CD14-positive monocyte (primary cell): Measurements from ENCODE around the gene PSMB5. TPM values are rescaled to one million over a fixed set of nuclear protein-coding genes. Genes with fewer than 3 reads are reported as not detected.

Experiments used
- DNase-seq, 3 donors: peaks; one replicate each; pipeline ENCODE4 v3.0.0-alpha.2; 2011 to 2022
- H2AFZ ChIP-seq: 2 replicates; pipeline ENCODE4 v1.6.0; 2012; ENCODE audit warnings: mild to moderate bottlenecking, low read depth, low read length, inconsistent platforms; ENCODE audit not compliant: insufficient read depth, poor library complexity, severe bottlenecking
- H3K27ac ChIP-seq, 2 donors: 1 replicate in 1 of 2; 2 replicates in 1 of 2; pipeline ENCODE4 v1.5.1; 2012 to 2013; ENCODE audit warnings: low read length in 2 of 2, control low read depth in 1 of 2, inconsistent platforms in 1 of 2, low read depth in 1 of 2, mild to moderate bottlenecking in 1 of 2
- H3K27me3 ChIP-seq, 2 donors: one replicate each; pipeline versions ENCODE4 v1.6.0 to v1.6.1; 2011 to 2013; ENCODE audit warnings: low read length in 2 of 2; ENCODE audit not compliant: control insufficient read depth in 2 of 2, insufficient read depth in 2 of 2
- H3K36me3 ChIP-seq, 2 donors: replicated peaks in 1 of 2; 1 replicate in 1 of 2; 2 replicates in 1 of 2; pipeline versions ENCODE4 v1.5.1 to v1.6.1; 2012 to 2013; ENCODE audit warnings: low read length in 2 of 2, control low read depth in 1 of 2, inconsistent platforms in 1 of 2, mild to moderate bottlenecking in 1 of 2; ENCODE audit not compliant: insufficient read depth in 2 of 2, control insufficient read depth in 1 of 2
- H3K4me1 ChIP-seq, 2 donors: 1 replicate in 1 of 2; 2 replicates in 1 of 2; pipeline versions ENCODE4 v1.5.1 to v1.6.1; 2012 to 2013; ENCODE audit warnings: low read length in 2 of 2, control low read depth in 1 of 2, inconsistent platforms in 1 of 2, mild to moderate bottlenecking in 1 of 2, moderate library complexity in 1 of 2; ENCODE audit not compliant: insufficient read depth in 2 of 2, control insufficient read depth in 1 of 2
- H3K4me2 ChIP-seq: replicated peaks from 2 replicates; pipeline ENCODE3; 2012; ENCODE audit warnings: low read length, moderate library complexity, mild to moderate bottlenecking; ENCODE audit not compliant: poor library complexity, severe bottlenecking; ENCODE audit errors: extremely low read depth
- H3K4me3 ChIP-seq, 3 experiments: fragments of 200-600 bp in 1 of 3; sonication (generic) in 1 of 3; replicated peaks in 1 of 3; 1 replicate in 2 of 3; 2 replicates in 1 of 3; pipeline ENCODE4 v1.5.1; 2011 to 2013; ENCODE audit warnings: low read length in 3 of 3, mild to moderate bottlenecking in 3 of 3, control low read depth in 2 of 3, low read depth in 2 of 3, inconsistent platforms in 1 of 3, moderate library complexity in 1 of 3
- H3K79me2 ChIP-seq: 2 replicates; pipeline ENCODE4 v1.6.0; 2012; ENCODE audit warnings: mild to moderate bottlenecking, control low read depth, inconsistent platforms, low read length, moderate library complexity; ENCODE audit not compliant: insufficient read depth
- H3K9ac ChIP-seq: 2 replicates; pipeline ENCODE4 v1.6.0; 2017; ENCODE audit warnings: low read length, mild to moderate bottlenecking; ENCODE audit not compliant: insufficient read depth, poor library complexity, severe bottlenecking
- H3K9me3 ChIP-seq, 2 donors: replicated peaks in 1 of 2; 1 replicate in 1 of 2; 2 replicates in 1 of 2; pipeline versions ENCODE4 v1.5.1 to v1.6.1; 2012 to 2013; ENCODE audit warnings: low read length in 2 of 2, control low read depth in 1 of 2; ENCODE audit not compliant: control insufficient read depth in 1 of 2, insufficient read depth in 1 of 2
- H4K20me1 ChIP-seq: 2 replicates; pipeline ENCODE4 v1.6.0; 2012; ENCODE audit warnings: mild to moderate bottlenecking, low read length, control low read depth, moderate library complexity; ENCODE audit not compliant: insufficient read depth
- H3K27ac Mint-ChIP-seq, 7 donors: one replicate each; pipeline ENCODE4 v1.8.0; 2020; ENCODE audit warnings: mild to moderate bottlenecking in 7 of 7, mixed read lengths in 7 of 7, moderate library complexity in 6 of 7, inconsistent platforms in 2 of 7
- H3K27me3 Mint-ChIP-seq, 3 donors: one replicate each; pipeline ENCODE4 v1.8.0; 2021 to 2022; ENCODE audit warnings: low read depth in 3 of 3, mild to moderate bottlenecking in 3 of 3, mixed read lengths in 3 of 3, moderate library complexity in 3 of 3, inconsistent platforms in 1 of 3
- H3K36me3 Mint-ChIP-seq, 2 donors: one replicate each; pipeline ENCODE4 v1.8.0; 2020; ENCODE audit warnings: mixed read lengths in 2 of 2, inconsistent platforms in 1 of 2, mild to moderate bottlenecking in 1 of 2
- H3K4me1 Mint-ChIP-seq: one replicate; pipeline ENCODE4 v1.8.0; 2020; ENCODE audit warnings: mild to moderate bottlenecking, mixed read lengths
- H3K4me3 Mint-ChIP-seq, 2 donors: one replicate each; pipeline ENCODE4 v1.8.0; 2020; ENCODE audit warnings: mild to moderate bottlenecking in 2 of 2, mixed read lengths in 2 of 2, moderate library complexity in 1 of 2
- H3K9me3 Mint-ChIP-seq, 7 donors: one replicate each; pipeline ENCODE4 v1.8.0; 2020 to 2022; ENCODE audit warnings: mixed read lengths in 7 of 7, mild to moderate bottlenecking in 6 of 7, moderate library complexity in 6 of 7, inconsistent platforms in 2 of 7
- CTCF ChIP-seq: fragments of 200-600 bp; IDR thresholded peaks from one replicate; pipeline ENCODE4 v1.8.0; 2022; ENCODE audit warnings: antibody characterized with exemption, mild to moderate bottlenecking
- WGBS: methylation state at CpG from one replicate; pipeline ENCODE4 v1.1.5; 2013; ENCODE audit warnings: missing lambda C conversion rate; ENCODE audit not compliant: insufficient coverage; 5-methylcytosine and 5-hydroxymethylcytosine counted together
- intact Hi-C, 2 donors: fragments of 100-400 bp; cut with micrococcal nuclease; formaldehyde crosslinking; loops; one replicate each; pipeline versions ENCODE4 v1.15.0 to v1.15.1; 2023
- polyA plus RNA-seq, 3 donors: library from polyadenylated mRNA; depleted of rRNA in 1 of 3; unstranded in 2 of 3; stranded (reverse) in 1 of 3; fragments of 300-500 nt in 2 of 3; fragments of >200 nt in 1 of 3; fragmentation: Illumina TruSeq in 2 of 3; gene quantifications; 1 replicate in 2 of 3; 2 replicates in 1 of 3; pipeline ENCODE4 v1.2.3, GENCODE V29; 2012 to 2021

The PSMB5 gene
- polyA plus RNA-seq, 3 donors = 16.8 to 61.8 (median 57.6) TPM

- intact Hi-C loops = loop anchor here in 1 of 2 donors (5.0 kb wide), 2 partner anchors 38 to 118 kb away; no protein-coding TSS in a partner anchor
- H3K9ac ChIP-seq = no peak overlapping the region
- peaks cover 31 to 39% of the 10 kb centered on the region in 2 donors for H3K4me1 ChIP-seq
- peak overlapping the region in 1 of 2 donors; percentile 2 for H3K27ac ChIP-seq
- Mint-ChIP-seq H3K27me3 (no peaks in the 10 kb centered on the region), H3K36me3 (peaks cover 73 to 74% of the 10 kb centered on the region in 2 donors), H3K9me3 (no peaks in the 10 kb centered on the region), H3K4me3 (no peak overlapping the region), H3K27ac (peak overlapping the region in 6 of 7 donors; percentile 64 to 90 (median 74)), H3K4me1 (peaks cover 35% of the 10 kb centered on the region)
- peaks cover 71% of the 10 kb centered on the region for H4K20me1 ChIP-seq
- no peak overlapping the region for H3K4me2 ChIP-seq
- no CpG with 5 or more reads among the region's 4 CpGs for WGBS
- H2AFZ ChIP-seq = no peak overlapping the region
- no peak for TF ChIP-seq CTCF
- peaks cover 70% of the 10 kb centered on the region for H3K79me2 ChIP-seq
- H3K9me3 ChIP-seq = no peaks in the 10 kb centered on the region
- no peak overlapping the region for H3K4me3 ChIP-seq
- H3K27me3 ChIP-seq = no peaks in the 10 kb centered on the region
- peak in 2 of 3 donors; percentile 26 to 29 for DNase-seq
- peaks cover 61 to 77% of the 10 kb centered on the region in 2 donors for H3K36me3 ChIP-seq
These were observed 34.7 kb upstream of the PSMB5 start for GRCh38 chr14:23069413-23069806.

- H3K27me3 ChIP-seq = no peaks in the 10 kb centered on the region
- Mint-ChIP-seq H3K27ac (peak overlapping the region in 6 of 7 donors; percentile 61 to 90 (median 69)), H3K4me1 (peaks cover 35% of the 10 kb centered on the region), H3K27me3 (no peaks in the 10 kb centered on the region), H3K36me3 (peaks cover 74 to 75% of the 10 kb centered on the region in 2 donors), H3K9me3 (no peaks in the 10 kb centered on the region), H3K4me3 (no peak overlapping the region)
- no peak overlapping the region for H2AFZ ChIP-seq
- H3K9ac ChIP-seq = no peak overlapping the region
- peaks cover 66% of the 10 kb centered on the region for H3K79me2 ChIP-seq
- intact Hi-C loops = loop anchor here in 1 of 2 donors (5.0 kb wide), 2 partner anchors 38 to 118 kb away; no protein-coding TSS in a partner anchor
- WGBS = 31% methylated on average over 6 of the region's 8 CpGs
- H4K20me1 ChIP-seq = peaks cover 74% of the 10 kb centered on the region
- peak; percentile 100 for TF ChIP-seq CTCF
- no peak overlapping the region for H3K4me3 ChIP-seq
- H3K27ac ChIP-seq = peak overlapping the region in 1 of 2 donors; percentile 2
- H3K9me3 ChIP-seq = no peaks in the 10 kb centered on the region
- peaks cover 61 to 77% of the 10 kb centered on the region in 2 donors for H3K36me3 ChIP-seq
- peak; percentile 76 to 87 (median 80) for DNase-seq
- no peak overlapping the region for H3K4me2 ChIP-seq
- H3K4me1 ChIP-seq = peaks cover 31 to 39% of the 10 kb centered on the region in 2 donors
These were observed 34.2 kb upstream of the PSMB5 start for GRCh38 chr14:23068789-23069412.
